Measurements from ENCODE around the gene SNN. TPM values are rescaled to one million over a fixed set of nuclear protein-coding genes. Genes with fewer than 3 reads are reported as not detected.

Gene SNN
- polyA plus RNA-seq, 2 donors: 8.7 to 11.7 TPM

GRCh38 chr16:11626657-11627291 is 41.5 kb upstream of the SNN start:
- 94% methylated on average over 16 of the region's 16 CpGs for WGBS, 2 donors
- Histone ChIP-seq H3K36me3 (ENCODE audit: control insufficient read depth in 2 of 2, insufficient read depth in 2 of 2, low read length in 1 of 2) (no peaks in the 10 kb centered on the region), H3K4me3 (ENCODE audit: low read depth in 1 of 2, low read length in 2 of 2) (no peak overlapping the region), H3K27me3 (ENCODE audit: control insufficient read depth in 1 of 2, insufficient read depth in 2 of 2, low read length in 2 of 2) (no peaks in the 10 kb centered on the region), H3K9me3 (ENCODE audit: control insufficient read depth in 2 of 2, insufficient read depth in 1 of 2, low read depth in 1 of 2, low read length in 1 of 2) (no peaks in the 10 kb centered on the region), H3K27ac (ENCODE audit: low read depth in 2 of 2, low read length in 1 of 2) (peak overlapping the region in 1 of 2 donors; percentile 44), H3K4me1 (ENCODE audit: control insufficient read depth in 2 of 2, insufficient read depth in 2 of 2, low read length in 1 of 2) (peaks cover 0 to 10% of the 10 kb centered on the region in 2 donors)

- Histone ChIP-seq H3K4me1 (ENCODE audit: control insufficient read depth in 2 of 2, insufficient read depth in 2 of 2, low read length in 1 of 2) (peaks cover 0 to 10% of the 10 kb centered on the region in 2 donors), H3K27me3 (ENCODE audit: control insufficient read depth in 1 of 2, insufficient read depth in 2 of 2, low read length in 2 of 2) (no peaks in the 10 kb centered on the region), H3K4me3 (ENCODE audit: low read depth in 1 of 2, low read length in 2 of 2) (no peak overlapping the region), H3K36me3 (ENCODE audit: control insufficient read depth in 2 of 2, insufficient read depth in 2 of 2, low read length in 1 of 2) (no peaks in the 10 kb centered on the region), H3K27ac (ENCODE audit: low read depth in 2 of 2, low read length in 1 of 2) (peak overlapping the region; percentile 46 to 70), H3K9me3 (ENCODE audit: control insufficient read depth in 2 of 2, insufficient read depth in 1 of 2, low read depth in 1 of 2, low read length in 1 of 2) (no peaks in the 10 kb centered on the region)
- WGBS, 2 donors: 86% methylated on average over 5 of the region's 5 CpGs
These were observed 41.0 kb upstream of the SNN start for GRCh38 chr16:11627292-11627663.

DNA sequence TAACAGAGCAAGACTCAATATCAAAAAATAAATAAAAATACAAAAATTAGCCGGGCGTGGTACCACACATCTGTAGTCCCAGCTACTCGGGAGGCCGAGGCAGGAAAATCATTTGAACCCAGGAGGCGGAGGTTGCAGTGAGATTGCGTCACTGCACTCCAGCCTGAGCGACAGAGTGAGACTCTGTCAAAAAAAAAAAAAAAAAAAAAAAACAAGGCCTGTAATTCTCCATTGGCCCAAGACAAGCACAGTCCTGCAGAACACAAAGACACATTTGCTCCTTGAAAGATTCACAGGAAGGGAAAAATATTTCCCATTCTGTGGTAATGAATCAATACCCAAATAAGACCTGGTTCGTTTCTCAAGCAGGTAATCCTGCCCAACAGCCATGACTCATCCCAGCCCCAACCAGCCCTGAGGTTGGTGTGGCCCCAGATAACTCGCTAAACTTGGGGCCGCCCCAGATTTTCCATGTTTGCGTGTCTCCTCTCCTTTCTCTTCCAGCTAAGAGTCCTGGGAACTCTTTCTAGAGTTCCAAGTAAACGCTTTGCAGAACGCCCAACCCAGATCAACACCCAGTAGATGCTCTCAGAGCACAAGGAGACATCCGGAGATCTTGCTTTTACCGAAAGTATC is 40.3 kb upstream of the SNN start:
- Histone ChIP-seq H3K9me3 (ENCODE audit: control insufficient read depth in 2 of 2, insufficient read depth in 1 of 2, low read depth in 1 of 2, low read length in 1 of 2) (no peaks in the 10 kb centered on the region), H3K36me3 (ENCODE audit: control insufficient read depth in 2 of 2, insufficient read depth in 2 of 2, low read length in 1 of 2) (no peaks in the 10 kb centered on the region), H3K4me3 (ENCODE audit: low read depth in 1 of 2, low read length in 2 of 2) (no peak overlapping the region), H3K4me1 (ENCODE audit: control insufficient read depth in 2 of 2, insufficient read depth in 2 of 2, low read length in 1 of 2) (peaks cover 0 to 10% of the 10 kb centered on the region in 2 donors), H3K27me3 (ENCODE audit: control insufficient read depth in 1 of 2, insufficient read depth in 2 of 2, low read length in 2 of 2) (no peaks in the 10 kb centered on the region), H3K27ac (ENCODE audit: low read depth in 2 of 2, low read length in 1 of 2) (peak overlapping the region; percentile 72 to 86)
- 35 to 60% methylated on average over 15 of the region's 15 CpGs for WGBS, 2 donors

- Histone ChIP-seq H3K4me1 (ENCODE audit: control insufficient read depth in 2 of 2, insufficient read depth in 2 of 2, low read length in 1 of 2) (peaks cover 0 to 10% of the 10 kb centered on the region in 2 donors), H3K27me3 (ENCODE audit: control insufficient read depth in 1 of 2, insufficient read depth in 2 of 2, low read length in 2 of 2) (no peaks in the 10 kb centered on the region), H3K4me3 (ENCODE audit: low read depth in 1 of 2, low read length in 2 of 2) (no peak overlapping the region), H3K27ac (ENCODE audit: low read depth in 2 of 2, low read length in 1 of 2) (peak overlapping the region; percentile 11 to 53), H3K9me3 (ENCODE audit: control insufficient read depth in 2 of 2, insufficient read depth in 1 of 2, low read depth in 1 of 2, low read length in 1 of 2) (no peaks in the 10 kb centered on the region), H3K36me3 (ENCODE audit: control insufficient read depth in 2 of 2, insufficient read depth in 2 of 2, low read length in 1 of 2) (no peaks in the 10 kb centered on the region)
- 65 to 79% methylated on average over 23 of the region's 23 CpGs for WGBS, 2 donors
These were observed 38.9 kb upstream of the SNN start for GRCh38 chr16:11629071-11630030.

- H3K36me3 ChIP-seq (ENCODE audit: control insufficient read depth in 2 of 2, insufficient read depth in 2 of 2, low read length in 1 of 2): no peaks in the 10 kb centered on the region
- H3K4me1 ChIP-seq (ENCODE audit: control insufficient read depth in 2 of 2, insufficient read depth in 2 of 2, low read length in 1 of 2): peaks cover 0 to 10% of the 10 kb centered on the region in 2 donors
- H3K27ac ChIP-seq (ENCODE audit: low read depth in 2 of 2, low read length in 1 of 2): peak overlapping the region in 1 of 2 donors; percentile 46
- no peaks in the 10 kb centered on the region for H3K27me3 ChIP-seq (ENCODE audit: control insufficient read depth in 1 of 2, insufficient read depth in 2 of 2, low read length in 2 of 2)
- WGBS, 2 donors: 78% methylated on average over 12 of the region's 12 CpGs
- peaks cover 0 to under 1% of the 10 kb centered on the region in 2 donors for H3K9me3 ChIP-seq (ENCODE audit: control insufficient read depth in 2 of 2, insufficient read depth in 1 of 2, low read depth in 1 of 2, low read length in 1 of 2)
- no peak overlapping the region for H3K4me3 ChIP-seq (ENCODE audit: low read depth in 1 of 2, low read length in 2 of 2)
These were observed 38.0 kb upstream of the SNN start for GRCh38 chr16:11630046-11630767.

DNA sequence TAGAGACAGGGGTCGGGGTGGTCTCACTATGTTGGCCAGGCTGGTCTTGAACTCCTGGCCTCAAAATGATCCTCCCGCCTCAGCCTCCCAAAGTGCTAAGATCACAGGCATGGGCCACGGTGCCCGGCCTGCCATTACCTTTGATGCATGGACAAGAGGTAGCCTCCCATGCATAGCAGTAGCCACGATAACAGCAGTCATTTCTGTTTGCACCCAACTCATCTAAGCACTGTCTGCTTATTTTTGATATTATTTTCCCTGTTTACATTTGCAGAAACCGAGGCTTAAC is 37.5 kb upstream of the SNN start:
- no peaks in the 10 kb centered on the region for H3K27me3 ChIP-seq (ENCODE audit: control insufficient read depth in 1 of 2, insufficient read depth in 2 of 2, low read length in 2 of 2)
- no peak overlapping the region for H3K27ac ChIP-seq (ENCODE audit: low read depth in 2 of 2, low read length in 1 of 2)
- WGBS, 2 donors: 90 to 92% methylated on average over 6 of the region's 6 CpGs
- no peak overlapping the region for H3K4me3 ChIP-seq (ENCODE audit: low read depth in 1 of 2, low read length in 2 of 2)
- H3K9me3 ChIP-seq (ENCODE audit: control insufficient read depth in 2 of 2, insufficient read depth in 1 of 2, low read depth in 1 of 2, low read length in 1 of 2): peaks cover 0 to 2% of the 10 kb centered on the region in 2 donors
- H3K4me1 ChIP-seq (ENCODE audit: control insufficient read depth in 2 of 2, insufficient read depth in 2 of 2, low read length in 1 of 2): peaks cover 0 to 13% of the 10 kb centered on the region in 2 donors
- no peaks in the 10 kb centered on the region for H3K36me3 ChIP-seq (ENCODE audit: control insufficient read depth in 2 of 2, insufficient read depth in 2 of 2, low read length in 1 of 2)

DNA sequence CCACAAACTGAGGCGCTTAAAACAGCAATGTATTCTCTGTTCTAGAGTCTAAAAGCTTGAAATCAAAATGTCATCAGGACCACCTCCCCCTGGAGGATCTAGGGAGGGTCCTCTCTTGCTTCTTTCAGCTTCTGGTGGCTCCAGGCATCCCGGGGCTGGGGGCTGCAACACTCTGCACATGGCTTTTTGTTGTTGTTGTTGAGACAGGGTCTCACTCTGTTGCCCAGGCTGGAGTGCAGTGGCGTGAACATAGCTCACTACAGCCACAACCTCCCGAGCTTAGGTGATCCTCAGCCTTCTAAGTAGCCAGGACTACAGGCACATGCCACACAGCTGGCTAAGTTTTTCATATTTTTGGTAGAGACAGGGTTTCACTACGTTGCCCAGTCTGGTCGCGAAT is 37.0 kb upstream of the SNN start:
- Histone ChIP-seq H3K27me3 (ENCODE audit: control insufficient read depth in 1 of 2, insufficient read depth in 2 of 2, low read length in 2 of 2) (no peaks in the 10 kb centered on the region), H3K9me3 (ENCODE audit: control insufficient read depth in 2 of 2, insufficient read depth in 1 of 2, low read depth in 1 of 2, low read length in 1 of 2) (peaks cover 0 to 2% of the 10 kb centered on the region in 2 donors), H3K4me3 (ENCODE audit: low read depth in 1 of 2, low read length in 2 of 2) (no peak overlapping the region), H3K27ac (ENCODE audit: low read depth in 2 of 2, low read length in 1 of 2) (no peak overlapping the region), H3K36me3 (ENCODE audit: control insufficient read depth in 2 of 2, insufficient read depth in 2 of 2, low read length in 1 of 2) (no peaks in the 10 kb centered on the region), H3K4me1 (ENCODE audit: control insufficient read depth in 2 of 2, insufficient read depth in 2 of 2, low read length in 1 of 2) (peaks cover 0 to 13% of the 10 kb centered on the region in 2 donors)
- WGBS, 2 donors: 89 to 93% methylated on average over 7 of the region's 7 CpGs

DNA sequence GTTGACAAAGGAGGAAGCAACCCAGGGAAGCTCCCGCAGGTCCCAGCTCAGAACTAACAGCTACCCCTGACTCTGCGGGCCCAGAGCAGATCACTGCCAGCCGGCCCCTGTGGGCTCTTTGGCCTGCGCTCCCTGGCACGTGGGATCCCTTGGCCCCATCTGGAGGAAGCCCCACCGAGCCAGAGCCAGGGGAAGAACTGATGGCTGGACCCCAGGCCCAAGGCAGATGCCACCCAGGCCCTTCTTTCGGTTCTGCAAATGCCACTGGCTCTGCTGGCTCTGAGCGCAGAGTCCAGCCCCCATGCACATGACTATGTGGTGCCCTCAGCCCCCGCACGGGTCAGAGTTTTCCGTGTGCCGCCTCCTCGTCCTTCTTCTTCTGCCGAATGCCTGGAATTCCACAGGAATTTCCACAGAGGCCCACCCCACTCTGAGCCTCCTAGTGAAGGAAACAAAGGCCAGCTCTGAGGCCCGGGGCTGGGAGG is 35.8 kb upstream of the SNN start:
- no peaks in the 10 kb centered on the region for H3K27me3 ChIP-seq (ENCODE audit: control insufficient read depth in 1 of 2, insufficient read depth in 2 of 2, low read length in 2 of 2)
- H3K27ac ChIP-seq (ENCODE audit: low read depth in 2 of 2, low read length in 1 of 2): peak overlapping the region; percentile 5 to 66
- H3K4me3 ChIP-seq (ENCODE audit: low read depth in 1 of 2, low read length in 2 of 2): no peak overlapping the region
- H3K36me3 ChIP-seq (ENCODE audit: control insufficient read depth in 2 of 2, insufficient read depth in 2 of 2, low read length in 1 of 2): no peaks in the 10 kb centered on the region
- WGBS, 2 donors: 55 to 60% methylated on average over 15 of the region's 15 CpGs
- peaks cover 0 to 2% of the 10 kb centered on the region in 2 donors for H3K9me3 ChIP-seq (ENCODE audit: control insufficient read depth in 2 of 2, insufficient read depth in 1 of 2, low read depth in 1 of 2, low read length in 1 of 2)
- H3K4me1 ChIP-seq (ENCODE audit: control insufficient read depth in 2 of 2, insufficient read depth in 2 of 2, low read length in 1 of 2): peaks cover 0 to 13% of the 10 kb centered on the region in 2 donors

DNA sequence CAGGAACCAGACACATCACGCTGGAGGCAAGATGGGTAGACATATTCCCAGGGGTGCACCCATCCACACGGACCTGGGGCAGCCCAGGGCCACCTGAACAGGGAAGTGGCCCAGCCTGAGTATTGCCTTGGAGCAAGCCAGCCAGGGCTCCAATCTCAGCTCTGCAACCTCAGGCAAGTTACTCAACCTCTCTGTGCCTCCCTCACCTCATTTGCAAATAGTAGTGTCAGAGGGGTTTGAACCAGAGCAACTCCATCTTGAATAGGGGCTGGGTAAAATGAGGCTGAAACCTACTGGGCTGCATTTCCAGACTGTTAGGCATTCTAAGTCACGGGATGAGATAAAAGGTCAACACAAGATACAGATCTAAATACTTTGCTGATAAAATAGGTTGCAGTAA is 35.1 kb upstream of the SNN start:
- Histone ChIP-seq H3K27me3 (ENCODE audit: control insufficient read depth in 1 of 2, insufficient read depth in 2 of 2, low read length in 2 of 2) (no peaks in the 10 kb centered on the region), H3K9me3 (ENCODE audit: control insufficient read depth in 2 of 2, insufficient read depth in 1 of 2, low read depth in 1 of 2, low read length in 1 of 2) (peaks cover 0 to 2% of the 10 kb centered on the region in 2 donors), H3K36me3 (ENCODE audit: control insufficient read depth in 2 of 2, insufficient read depth in 2 of 2, low read length in 1 of 2) (no peaks in the 10 kb centered on the region), H3K4me3 (ENCODE audit: low read depth in 1 of 2, low read length in 2 of 2) (no peak overlapping the region), H3K27ac (ENCODE audit: low read depth in 2 of 2, low read length in 1 of 2) (peak overlapping the region in 1 of 2 donors; percentile 66), H3K4me1 (ENCODE audit: control insufficient read depth in 2 of 2, insufficient read depth in 2 of 2, low read length in 1 of 2) (peaks cover 0 to 13% of the 10 kb centered on the region in 2 donors)
- WGBS, 2 donors: 70 to 79% methylated on average over 3 of the region's 3 CpGs

All from esophagus (tissue), 2 donors.